C4-2B (cell line): Measurements from ENCODE around the gene CASP10.

Source experiments
- ZFX ChIP-seq: fragments of 450-650 bp; IDR thresholded peaks from 2 replicates; pipeline ENCODE4 v1.6.1; 2017
- TF ChIP-seq, protein P1 (sequence below): fragments of 450-650 bp; conservative IDR thresholded peaks from 2 replicates; pipeline ENCODE4 v1.5.1; 2017; ENCODE audit warnings: mild to moderate bottlenecking

- TF ChIP-seq, protein P1, sequence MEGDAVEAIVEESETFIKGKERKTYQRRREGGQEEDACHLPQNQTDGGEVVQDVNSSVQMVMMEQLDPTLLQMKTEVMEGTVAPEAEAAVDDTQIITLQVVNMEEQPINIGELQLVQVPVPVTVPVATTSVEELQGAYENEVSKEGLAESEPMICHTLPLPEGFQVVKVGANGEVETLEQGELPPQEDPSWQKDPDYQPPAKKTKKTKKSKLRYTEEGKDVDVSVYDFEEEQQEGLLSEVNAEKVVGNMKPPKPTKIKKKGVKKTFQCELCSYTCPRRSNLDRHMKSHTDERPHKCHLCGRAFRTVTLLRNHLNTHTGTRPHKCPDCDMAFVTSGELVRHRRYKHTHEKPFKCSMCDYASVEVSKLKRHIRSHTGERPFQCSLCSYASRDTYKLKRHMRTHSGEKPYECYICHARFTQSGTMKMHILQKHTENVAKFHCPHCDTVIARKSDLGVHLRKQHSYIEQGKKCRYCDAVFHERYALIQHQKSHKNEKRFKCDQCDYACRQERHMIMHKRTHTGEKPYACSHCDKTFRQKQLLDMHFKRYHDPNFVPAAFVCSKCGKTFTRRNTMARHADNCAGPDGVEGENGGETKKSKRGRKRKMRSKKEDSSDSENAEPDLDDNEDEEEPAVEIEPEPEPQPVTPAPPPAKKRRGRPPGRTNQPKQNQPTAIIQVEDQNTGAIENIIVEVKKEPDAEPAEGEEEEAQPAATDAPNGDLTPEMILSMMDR: no peak
- no peak for TF ChIP-seq ZFX
Observed at GRCh38 chr2:201149064-201149820, 33.7 kb upstream of the CASP10 start.
